Thoracic aorta (tissue), 2 donors: ENCODE data around the gene OR4F15. TPM values are rescaled to one million over a fixed set of nuclear protein-coding genes. Genes with fewer than 3 reads are reported as not detected.

Experiments used
- ATAC-seq: fragments of 150-250 bp; one replicate; pipeline ENCODE4 v1.8.0; 2017; ENCODE audit warnings: low read depth; ENCODE audit not compliant: insufficient number of reproducible peaks, low FRiP score
- DNase-seq: peaks from one replicate; pipeline ENCODE4 v3.0.0-alpha.2; 2020; ENCODE audit warnings: low spot score
- H3K27ac ChIP-seq, 2 donors: fragments of 200-600 bp; sonication (generic); 1 replicate in 1 of 2; 2 replicates in 1 of 2; pipeline ENCODE4 v1.5.1; 2016; ENCODE audit warnings: mild to moderate bottlenecking in 2 of 2, moderate library complexity in 2 of 2
- H3K27me3 ChIP-seq: fragments of 200-600 bp; sonication (generic); replicated peaks from 2 replicates; pipeline ENCODE4 v1.6.0; 2016; ENCODE audit warnings: mild to moderate bottlenecking; ENCODE audit not compliant: insufficient read depth
- H3K36me3 ChIP-seq: fragments of 200-600 bp; sonication (generic); one replicate; pipeline ENCODE4 v1.5.1; 2016
- H3K4me1 ChIP-seq, 2 donors: fragments of 200-600 bp; sonication (generic); 1 replicate in 1 of 2; 2 replicates in 1 of 2; pipeline versions ENCODE4 v1.5.1 to v1.6.0; 2016; ENCODE audit warnings: low read depth in 2 of 2, mild to moderate bottlenecking in 1 of 2; ENCODE audit not compliant: control insufficient read depth in 1 of 2
- H3K4me3 ChIP-seq: fragments of 200-600 bp; sonication (generic); 2 replicates; pipeline ENCODE4 v1.5.1; 2016; ENCODE audit warnings: mild to moderate bottlenecking
- H3K9me3 ChIP-seq: fragments of 200-600 bp; sonication (generic); 2 replicates; pipeline ENCODE4 v1.5.1; 2016
- CTCF ChIP-seq: fragments of 200-600 bp; sonication (generic); IDR thresholded peaks from one replicate; pipeline ENCODE4 v1.5.1; 2019; ENCODE audit warnings: antibody characterized with exemption
- total RNA-seq, 2 donors: library from RNA; depleted of rRNA; stranded (reverse); fragments of >200 nt; gene quantifications; one replicate each; pipeline versions ENCODE4 v1.1.0 to v1.2.3, GENCODE V29; 2016

Gene OR4F15
- total RNA-seq, 2 donors from 2014 or later: not detected

GRCh38 chr15:101808201-101808600, 3.8 kb upstream of the OR4F15 start:
- Histone ChIP-seq H3K4me1 (no peaks in the 10 kb centered on the region), H3K9me3 (no peaks in the 10 kb centered on the region), H3K27ac (no peak overlapping the region), H3K27me3 (no peaks in the 10 kb centered on the region), H3K4me3 (no peak overlapping the region), H3K36me3 (no peaks in the 10 kb centered on the region)
- no peak for ATAC-seq
- no peak for DNase-seq
- TF ChIP-seq CTCF: no peak

GRCh38 chr15:101810456-101810855, 1.5 kb upstream of the OR4F15 start:
- no peaks in the 10 kb centered on the region for H3K9me3 ChIP-seq
- no peaks in the 10 kb centered on the region for H3K27me3 ChIP-seq
- no peak for TF ChIP-seq CTCF
- H3K36me3 ChIP-seq: no peaks in the 10 kb centered on the region
- no peak for ATAC-seq
- no peak overlapping the region for H3K4me3 ChIP-seq
- no peak overlapping the region for H3K27ac ChIP-seq
- DNase-seq: no peak
- no peaks in the 10 kb centered on the region for H3K4me1 ChIP-seq

GRCh38 chr15:101810876-101811275, 1.1 kb upstream of the OR4F15 start:
- TF ChIP-seq CTCF: no peak

GRCh38 chr15:101813803-101814534, 2.0 kb downstream of the OR4F15 start:
- no peaks in the 10 kb centered on the region for H3K36me3 ChIP-seq
- no peak overlapping the region for H3K4me3 ChIP-seq

More at GRCh38 chr15:101810876-101811275, 1.1 kb upstream of the OR4F15 start:
- Histone ChIP-seq H3K27ac (no peak overlapping the region), H3K9me3 (no peaks in the 10 kb centered on the region), H3K4me3 (no peak overlapping the region), H3K4me1 (no peaks in the 10 kb centered on the region), H3K36me3 (no peaks in the 10 kb centered on the region), H3K27me3 (no peaks in the 10 kb centered on the region)
- ATAC-seq (no peak), DNase-seq (no peak)

GRCh38 chr15:101820781-101821180, 8.8 kb downstream of the OR4F15 start:
- DNase-seq (no peak), ATAC-seq (no peak)
- TF ChIP-seq CTCF: no peak
- Histone ChIP-seq H3K36me3 (no peaks in the 10 kb centered on the region), H3K27ac (no peak overlapping the region), H3K4me1 (no peaks in the 10 kb centered on the region), H3K9me3 (no peaks in the 10 kb centered on the region), H3K4me3 (no peak overlapping the region), H3K27me3 (no peaks in the 10 kb centered on the region)

More at GRCh38 chr15:101813803-101814534, 2.0 kb downstream of the OR4F15 start:
- no peak for ATAC-seq
- H3K4me1 ChIP-seq: no peaks in the 10 kb centered on the region
- no peak for TF ChIP-seq CTCF
- no peaks in the 10 kb centered on the region for H3K9me3 ChIP-seq
- no peak for DNase-seq
- no peaks in the 10 kb centered on the region for H3K27me3 ChIP-seq
- no peak overlapping the region for H3K27ac ChIP-seq
